Mesothelial cell of epicardium (in vitro differentiated cells): ENCODE measurements around the gene PCDH19. TPM values are rescaled to one million over a fixed set of nuclear protein-coding genes. Genes with fewer than 3 reads are reported as not detected.

ENCODE experiments used
- DNase-seq, 2 experiments: peaks; one replicate each; pipeline ENCODE4 v3.0.0; 2021; ENCODE audit warnings: low spot score in 2 of 2; ENCODE audit not compliant: unreplicated experiment in 2 of 2
- H3K27ac Mint-ChIP-seq: 2 replicates; pipeline ENCODE4 v1.8.0; 2021; ENCODE audit warnings: mixed read lengths
- H3K27me3 Mint-ChIP-seq: 2 replicates; pipeline ENCODE4 v1.8.0; 2021; ENCODE audit warnings: low read depth, mixed read lengths
- H3K36me3 Mint-ChIP-seq: 2 replicates; pipeline ENCODE4 v1.8.0; 2021; ENCODE audit warnings: mixed read lengths
- H3K4me1 Mint-ChIP-seq: 2 replicates; pipeline ENCODE4 v1.8.0; 2021; ENCODE audit warnings: mixed read lengths
- H3K4me3 Mint-ChIP-seq: 2 replicates; pipeline ENCODE4 v1.8.0; 2021; ENCODE audit warnings: mild to moderate bottlenecking, moderate library complexity, mixed read lengths
- H3K9me3 Mint-ChIP-seq: 2 replicates; pipeline ENCODE4 v1.8.0; 2021; ENCODE audit warnings: mixed read lengths
- CTCF ChIP-seq: fragments of 200-600 bp; sonication (generic); IDR thresholded peaks from one replicate; pipeline ENCODE4 v1.5.0; 2021; ENCODE audit warnings: antibody characterized with exemption; ENCODE audit not compliant: unreplicated experiment
- total RNA-seq: library from RNA; stranded (reverse); gene quantifications from 3 replicates; pipeline ENCODE4 v1.2.1, GENCODE V29; 2021

Gene PCDH19
- total RNA-seq, 1 donor from 2014 or later = 9.4 TPM

- no peaks in the 10 kb centered on the region for H3K4me1 Mint-ChIP-seq
- H3K36me3 Mint-ChIP-seq = no peaks in the 10 kb centered on the region
- peaks cover 6% of the 10 kb centered on the region for H3K9me3 Mint-ChIP-seq
- H3K27ac Mint-ChIP-seq = no peak overlapping the region
- no peaks in the 10 kb centered on the region for H3K27me3 Mint-ChIP-seq
- no peak overlapping the region for H3K4me3 Mint-ChIP-seq
- TF ChIP-seq CTCF = no peak
- DNase-seq = no peak
Observed at GRCh38 chrX:100440006-100440405, 29.9 kb upstream of the PCDH19 start.

- no peak for TF ChIP-seq CTCF
- H3K4me1 Mint-ChIP-seq = no peaks in the 10 kb centered on the region
- H3K9me3 Mint-ChIP-seq = peaks cover 5% of the 10 kb centered on the region
- no peaks in the 10 kb centered on the region for H3K27me3 Mint-ChIP-seq
- H3K36me3 Mint-ChIP-seq = no peaks in the 10 kb centered on the region
- no peak for DNase-seq
- H3K27ac Mint-ChIP-seq = no peak overlapping the region
- H3K4me3 Mint-ChIP-seq = no peak overlapping the region
Observed at GRCh38 chrX:100435726-100436125, 25.7 kb upstream of the PCDH19 start.

GRCh38 chrX:100424012-100424411 lies 13.9 kb upstream of the PCDH19 start:
- Mint-ChIP-seq H3K9me3 (no peaks in the 10 kb centered on the region), H3K4me3 (no peak overlapping the region), H3K27me3 (no peaks in the 10 kb centered on the region), H3K27ac (no peak overlapping the region), H3K4me1 (no peaks in the 10 kb centered on the region), H3K36me3 (no peaks in the 10 kb centered on the region)
- DNase-seq = no peak
- no peak for TF ChIP-seq CTCF

GRCh38 chrX:100418556-100418955 lies 8.5 kb upstream of the PCDH19 start:
- no peak overlapping the region for H3K4me3 Mint-ChIP-seq

DNA sequence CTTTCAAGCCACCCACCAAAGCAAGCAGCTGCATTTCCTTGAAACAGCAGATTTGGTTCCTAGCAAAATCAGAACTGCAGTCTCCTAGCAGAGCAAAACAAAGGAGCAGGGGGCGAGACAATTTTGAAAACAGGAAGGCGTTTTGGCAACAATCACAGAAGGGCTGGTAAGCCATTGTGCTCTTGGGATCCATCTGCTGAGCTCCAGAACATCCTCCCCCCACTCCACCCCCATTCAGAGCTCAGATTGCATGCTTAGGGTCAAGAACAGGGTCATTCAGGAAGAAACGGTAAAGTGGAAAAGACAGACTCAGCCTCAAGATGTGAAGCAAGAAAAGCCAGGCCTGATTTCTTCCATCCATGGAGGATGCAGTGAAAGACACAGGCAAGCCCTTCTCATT lies 7.6 kb upstream of the PCDH19 start:
- no peak for TF ChIP-seq CTCF
- H3K4me1 Mint-ChIP-seq = peaks cover 14% of the 10 kb centered on the region
- no peak overlapping the region for H3K27ac Mint-ChIP-seq
- DNase-seq = no peak
- no peak overlapping the region for H3K4me3 Mint-ChIP-seq
- peaks cover 22% of the 10 kb centered on the region for H3K27me3 Mint-ChIP-seq
- H3K9me3 Mint-ChIP-seq = no peaks in the 10 kb centered on the region
- no peaks in the 10 kb centered on the region for H3K36me3 Mint-ChIP-seq

More at GRCh38 chrX:100418556-100418955, 8.5 kb upstream of the PCDH19 start:
- peaks cover 8% of the 10 kb centered on the region for H3K4me1 Mint-ChIP-seq
- H3K9me3 Mint-ChIP-seq = no peaks in the 10 kb centered on the region
- no peaks in the 10 kb centered on the region for H3K36me3 Mint-ChIP-seq
- no peak for DNase-seq
- TF ChIP-seq CTCF = no peak
- H3K27ac Mint-ChIP-seq = no peak overlapping the region
- peaks cover 14% of the 10 kb centered on the region for H3K27me3 Mint-ChIP-seq

DNA sequence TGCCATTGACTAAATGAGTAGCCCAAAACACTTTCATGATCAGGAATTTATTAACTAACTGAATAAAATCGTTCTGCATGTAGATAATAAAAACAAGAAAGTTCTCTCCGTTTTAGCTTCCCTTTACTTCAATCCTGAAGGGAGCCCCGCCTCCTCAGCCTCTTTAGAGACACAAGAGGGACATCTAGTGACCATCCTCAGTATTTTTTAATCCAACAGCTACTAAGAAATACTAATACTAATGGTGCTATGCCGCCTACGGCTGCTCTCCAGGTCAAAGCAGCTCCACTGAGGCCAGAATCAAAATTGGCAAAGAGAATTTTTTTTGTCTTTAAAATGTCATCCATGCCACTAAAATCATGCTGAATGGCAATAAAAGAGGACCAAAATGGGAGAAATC lies 3.2 kb upstream of the PCDH19 start:
- DNase-seq = peak in 1 of 2 experiments; percentile 54
- peak; percentile 60 for TF ChIP-seq CTCF
- Mint-ChIP-seq H3K27me3 (peaks cover 62% of the 10 kb centered on the region), H3K4me3 (peak overlapping the region; percentile 53), H3K27ac (no peak overlapping the region), H3K36me3 (no peaks in the 10 kb centered on the region), H3K9me3 (no peaks in the 10 kb centered on the region), H3K4me1 (peaks cover 38% of the 10 kb centered on the region)
